ENCODE data around the gene MEGF9.

GRCh38 chr9:120737416-120738165, 23.3 kb upstream of the MEGF9 start:
- TF ChIP-seq POLR2A (IDR thresholded peaks at IDR 0.05) (no peak), CTCF (IDR thresholded peaks at IDR 0.05) (no peak)

Data from tibial nerve (tissue), 3 donors.